ENCODE results near the gene RCOR1.
A peak's percentile ranks its signal among the peaks of the same experiment; 100 is the strongest.
"Not testable (repeated sequence)": the region's sequence is repeated elsewhere in the genome, so short reads cannot be mapped to it uniquely, and the experiment has no call there.

RCOR1 gene

DNA sequence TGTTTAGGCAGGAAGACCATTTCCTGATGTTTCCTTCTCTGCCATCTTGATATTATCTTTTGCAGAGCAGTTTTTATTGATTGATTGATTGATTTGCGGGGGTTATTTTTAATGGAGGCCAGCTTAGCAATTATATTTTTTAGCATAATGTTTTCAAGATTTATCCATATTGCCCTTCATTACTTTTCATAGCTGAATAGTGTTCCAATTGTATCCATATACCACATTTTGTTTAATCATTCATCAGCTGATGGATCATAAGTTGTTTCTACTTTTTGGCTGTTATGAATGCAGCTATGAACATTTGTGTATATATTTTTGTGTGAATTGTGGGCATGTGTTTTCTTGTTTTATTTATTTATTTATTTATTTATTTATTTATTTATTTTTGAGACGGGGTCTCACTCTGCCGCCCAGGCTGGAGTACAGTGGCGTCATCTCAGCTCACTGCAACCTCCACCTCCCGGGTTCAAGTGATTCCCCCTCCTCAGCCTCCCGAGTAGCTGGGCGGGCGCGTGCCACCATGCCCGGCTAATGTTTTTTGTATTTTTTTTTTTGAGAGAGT, 20.9 kb upstream of the RCOR1 start:
- DNase-seq, result no peak

- DNase-seq, result peak; percentile 27
These were observed 19.3 kb upstream of the RCOR1 start for GRCh38 chr14:102573161-102573560.

- peak; percentile 27 for DNase-seq
These were observed 18.8 kb upstream of the RCOR1 start for GRCh38 chr14:102573591-102574046.

GRCh38 chr14:102574281-102575159, 17.9 kb upstream of the RCOR1 start:
- no peak for DNase-seq

- no peak for DNase-seq
These were observed 17.1 kb upstream of the RCOR1 start for GRCh38 chr14:102575160-102575845.

- not testable (repeated sequence) for DNase-seq
These were observed 16.5 kb upstream of the RCOR1 start for GRCh38 chr14:102575846-102576428.

GRCh38 chr14:102578821-102579220, 13.6 kb upstream of the RCOR1 start:
- DNase-seq, result no peak

DNA sequence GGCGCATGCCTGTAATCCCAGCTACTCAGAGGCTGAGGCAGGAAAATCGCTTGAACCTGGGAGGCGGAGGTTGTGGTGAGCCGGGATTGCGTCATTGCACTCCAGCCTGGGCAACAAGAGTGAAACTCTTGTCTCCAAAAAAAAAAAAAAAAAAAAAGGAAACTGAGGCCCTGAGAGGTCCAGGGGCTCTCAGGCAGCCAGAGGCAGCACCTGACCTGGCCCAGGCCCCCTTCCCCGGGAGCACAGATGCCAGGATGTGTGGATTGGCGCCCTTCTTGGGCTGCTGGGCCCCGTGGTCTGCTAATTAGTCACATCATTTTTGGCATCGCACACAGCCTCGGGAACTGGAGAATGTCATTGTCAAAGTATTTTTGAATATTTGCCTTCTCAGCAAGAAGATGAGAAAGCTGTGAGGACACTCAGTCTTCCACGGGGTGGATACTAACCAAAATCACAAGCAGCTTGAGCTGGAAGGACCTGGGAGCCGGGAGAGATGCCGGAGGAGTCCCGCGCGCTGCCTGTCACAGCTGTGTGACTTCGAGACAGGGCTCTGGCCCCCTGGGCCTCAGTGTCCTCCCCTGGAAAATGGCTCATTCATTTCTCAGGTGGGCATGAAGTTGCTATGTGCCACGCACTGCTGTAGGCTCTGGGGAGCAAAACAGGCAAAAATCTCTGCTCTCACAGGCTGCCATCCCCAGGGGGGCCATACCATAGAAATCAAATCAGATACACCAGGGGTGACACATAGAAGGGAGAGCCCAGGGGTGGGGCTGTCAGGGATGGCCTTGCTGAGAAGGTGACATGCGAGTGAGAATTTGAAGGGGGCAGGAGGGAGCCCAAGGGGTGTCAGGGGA, 12.5 kb upstream of the RCOR1 start:
- DNase-seq, result no peak

GRCh38 chr14:102580550-102581110, 11.8 kb upstream of the RCOR1 start:
- DNase-seq, result no peak

GRCh38 chr14:102581193-102581592, 11.3 kb upstream of the RCOR1 start:
- DNase-seq, result no peak

DNA sequence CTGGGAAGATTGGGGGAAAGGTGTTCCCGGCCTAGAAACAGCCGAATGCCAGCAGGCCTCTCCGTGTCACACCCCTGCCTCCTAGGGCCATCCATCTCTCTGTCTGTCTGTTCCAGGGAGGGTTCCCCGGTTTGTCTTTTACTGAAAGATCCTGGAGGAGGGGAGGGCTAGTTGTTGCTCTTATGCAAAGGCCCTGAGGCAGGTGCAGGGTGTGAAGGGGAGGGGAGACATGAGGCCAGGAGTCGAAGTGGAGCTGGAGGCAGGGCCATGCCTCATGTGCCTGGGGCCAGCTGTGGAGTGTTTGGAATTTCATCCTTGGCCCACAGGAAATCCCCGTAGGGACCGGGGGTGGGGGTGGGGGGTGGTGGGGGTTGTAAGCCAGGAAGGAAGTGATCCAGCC, 8.7 kb upstream of the RCOR1 start:
- DNase-seq, result no peak

DNA sequence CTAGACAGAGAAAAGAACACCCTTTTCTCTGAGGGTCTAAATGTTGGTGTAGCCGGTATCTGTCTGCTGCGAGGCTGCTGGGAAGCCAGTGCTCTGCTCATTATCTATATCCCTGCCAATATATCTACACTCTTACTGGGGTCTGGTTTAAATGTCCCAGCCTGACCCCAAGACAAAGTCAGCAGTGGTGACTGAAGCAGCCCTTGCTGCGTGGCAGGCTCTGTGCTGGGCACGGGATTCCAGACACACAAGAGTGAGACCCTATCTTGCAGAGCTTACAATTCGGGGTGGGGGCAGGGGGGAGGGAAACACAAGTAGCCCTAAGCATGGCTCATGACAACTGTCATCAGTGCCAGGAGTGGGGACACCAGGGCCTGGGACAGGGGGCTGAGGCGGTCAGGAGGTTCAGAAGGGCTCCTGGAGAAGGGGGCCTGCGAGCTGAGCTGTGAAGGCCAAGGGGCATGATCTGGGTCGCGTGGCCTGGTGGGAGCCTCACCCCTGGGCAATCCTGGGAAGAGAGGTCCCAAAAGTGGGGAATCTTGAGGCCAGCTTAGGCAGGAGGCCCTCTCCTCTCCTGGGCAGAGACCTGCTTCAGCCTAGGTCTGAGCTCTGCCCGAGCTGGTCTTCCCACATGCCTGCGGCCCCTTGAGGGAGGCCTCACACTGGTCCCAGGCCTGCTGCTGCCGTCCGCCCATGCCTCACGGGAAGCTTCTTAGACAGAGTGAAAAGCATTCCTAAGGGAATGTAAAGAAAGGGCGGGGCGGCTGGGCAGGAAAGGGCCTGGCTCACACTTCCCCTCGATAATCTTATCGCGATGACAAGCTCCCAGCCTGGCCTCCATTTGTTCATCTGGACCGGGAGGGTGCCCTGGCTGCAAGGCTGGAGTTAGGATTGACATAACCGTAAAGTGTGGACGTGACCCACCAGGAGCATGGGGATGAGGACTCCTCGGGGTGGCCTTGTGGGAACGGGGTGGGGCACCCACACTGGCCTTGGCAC, 7.3 kb upstream of the RCOR1 start:
- no peak for DNase-seq

GRCh38 chr14:102586420-102587104, 5.9 kb upstream of the RCOR1 start:
- no peak for DNase-seq

- DNase-seq, result no peak
These were observed 3.6 kb upstream of the RCOR1 start for GRCh38 chr14:102588821-102589220.

DNA sequence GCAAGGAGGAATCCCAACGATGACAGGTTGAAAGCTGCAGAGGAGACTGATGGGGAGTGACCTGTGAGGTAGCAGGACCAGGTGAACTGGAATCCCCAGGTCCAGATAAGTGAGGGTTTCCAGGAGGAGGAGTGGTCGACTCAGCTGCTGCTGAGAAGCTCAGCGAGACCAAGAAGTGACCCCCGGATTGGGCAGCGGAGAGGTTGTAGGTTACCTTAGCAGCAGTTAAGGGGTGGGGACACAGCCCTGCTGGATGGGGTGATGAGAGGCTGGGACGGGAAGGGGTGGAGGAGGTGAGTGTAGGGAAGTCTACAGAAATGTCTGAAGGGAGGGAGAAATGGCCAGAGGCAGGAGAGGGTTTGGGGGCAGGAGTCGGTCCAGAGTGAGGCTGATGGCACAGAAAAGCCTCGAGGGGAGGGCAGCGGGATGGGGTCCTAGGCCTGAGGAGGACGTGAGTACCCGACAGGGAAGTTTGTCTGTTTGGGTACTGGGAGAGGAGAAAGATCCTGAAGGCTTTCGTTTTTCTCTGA, 2.6 kb upstream of the RCOR1 start:
- no peak for DNase-seq

DNA sequence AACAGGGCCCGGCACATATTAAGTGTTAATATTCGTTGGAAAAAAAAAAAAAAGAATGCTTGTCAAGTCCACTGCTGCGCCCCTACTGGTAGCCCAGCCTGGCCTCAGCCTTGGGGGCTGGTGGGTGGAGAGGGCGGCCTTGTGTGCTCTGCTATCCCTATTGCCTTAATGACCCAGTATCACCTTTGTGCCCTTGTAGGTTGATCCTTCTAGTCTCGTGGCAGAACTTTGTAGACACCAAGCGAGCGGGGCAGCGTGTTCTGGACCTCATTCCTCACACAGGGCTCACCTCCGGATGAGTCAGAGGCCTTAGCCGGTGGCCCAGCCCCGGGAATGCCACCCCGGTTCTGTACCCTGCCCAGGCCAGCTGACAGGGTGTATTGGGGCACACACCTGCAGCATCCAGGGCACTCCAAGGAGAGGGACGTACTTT, 1.8 kb upstream of the RCOR1 start:
- DNase-seq, result peak; percentile 66

- DNase-seq, result peak; percentile 55
These were observed 991 bp upstream of the RCOR1 start for GRCh38 chr14:102591372-102591943.

GRCh38 chr14:102592763-102593060, 263 bp downstream of the RCOR1 start:
- DNase-seq, result no peak

DNA sequence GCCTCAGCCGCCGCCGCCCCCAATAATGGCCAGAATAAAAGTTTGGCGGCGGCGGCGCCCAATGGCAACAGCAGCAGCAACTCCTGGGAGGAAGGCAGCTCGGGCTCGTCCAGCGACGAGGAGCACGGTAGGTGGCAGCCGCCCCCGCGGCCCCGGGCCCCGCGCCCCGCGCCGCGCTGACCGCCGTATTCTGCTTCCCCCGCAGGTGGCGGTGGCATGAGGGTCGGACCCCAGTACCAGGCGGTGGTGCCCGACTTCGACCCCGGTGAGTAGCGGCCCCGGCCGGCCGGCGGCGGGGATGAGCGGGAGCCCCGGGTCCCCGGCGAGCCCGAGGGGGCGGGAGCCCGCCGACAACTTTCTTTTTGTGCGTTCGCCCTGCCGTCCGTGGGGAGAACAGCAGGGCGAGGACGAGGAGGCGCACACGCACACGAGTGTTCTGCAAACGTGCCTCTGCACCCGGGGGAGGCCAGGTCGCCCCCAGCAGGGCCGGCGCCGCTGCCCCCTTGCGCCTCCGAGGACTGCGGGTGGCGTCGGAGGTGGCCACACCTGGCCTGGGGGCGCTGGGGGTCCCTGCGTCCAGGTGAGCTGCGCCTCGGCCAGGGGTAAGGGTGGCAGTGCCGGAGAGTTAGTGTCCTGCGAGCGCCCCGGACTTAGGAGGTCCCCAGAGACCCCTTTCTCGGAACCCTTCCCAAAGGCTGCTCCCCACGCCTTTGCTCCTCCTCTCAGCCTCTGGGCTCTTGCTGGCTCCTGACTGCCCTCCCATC, 794 bp downstream of the RCOR1 start:
- peak; percentile 50 for DNase-seq
